Ammon's horn (tissue), 1 donor: ENCODE measurements around the gene PRKACA.

Experiments used
- DNase-seq: peaks from one replicate; pipeline ENCODE4 v3.0.0-alpha.2; 2016; ENCODE audit warnings: low spot score

PRKACA gene

DNA sequence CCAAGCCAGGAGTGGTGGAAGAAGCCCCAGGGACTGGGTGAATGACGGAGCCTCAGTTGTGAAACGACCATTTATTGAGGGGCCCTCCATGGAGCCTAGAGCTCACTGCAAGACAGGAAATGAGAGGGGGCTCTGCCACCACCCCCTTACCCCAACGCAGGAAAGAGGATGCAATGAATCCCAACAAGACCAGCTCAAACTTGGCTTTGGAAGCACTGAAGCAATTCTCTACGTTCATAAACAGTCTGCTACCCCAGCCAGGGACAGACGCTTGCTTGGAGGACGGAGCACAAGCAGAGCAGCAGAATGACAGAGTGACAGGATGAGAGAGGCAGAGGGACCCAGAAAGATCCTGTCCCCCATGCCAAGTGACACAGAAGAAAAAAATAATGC lies 1.0 kb downstream of the PRKACA start:
- no peak for DNase-seq

DNA sequence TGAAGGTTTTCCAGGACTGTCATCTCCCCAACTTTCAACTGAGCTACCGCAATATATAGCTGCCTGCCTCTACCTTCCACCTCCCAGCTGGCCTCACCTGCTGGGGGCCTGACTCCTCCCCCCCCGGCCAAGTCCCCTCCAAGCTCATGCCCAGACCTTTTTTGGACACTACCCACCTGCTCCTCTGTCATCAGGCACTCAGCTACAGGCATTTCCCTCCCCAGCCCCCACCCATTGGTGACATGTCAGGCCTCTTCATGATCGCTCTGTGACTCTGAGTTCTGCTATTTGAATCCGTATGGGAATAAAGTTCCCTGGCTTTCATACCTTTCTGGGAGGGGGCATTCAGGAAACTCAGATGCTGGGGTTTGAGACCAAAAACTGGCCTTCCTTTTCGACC lies 1.8 kb downstream of the PRKACA start:
- no peak for DNase-seq

DNA sequence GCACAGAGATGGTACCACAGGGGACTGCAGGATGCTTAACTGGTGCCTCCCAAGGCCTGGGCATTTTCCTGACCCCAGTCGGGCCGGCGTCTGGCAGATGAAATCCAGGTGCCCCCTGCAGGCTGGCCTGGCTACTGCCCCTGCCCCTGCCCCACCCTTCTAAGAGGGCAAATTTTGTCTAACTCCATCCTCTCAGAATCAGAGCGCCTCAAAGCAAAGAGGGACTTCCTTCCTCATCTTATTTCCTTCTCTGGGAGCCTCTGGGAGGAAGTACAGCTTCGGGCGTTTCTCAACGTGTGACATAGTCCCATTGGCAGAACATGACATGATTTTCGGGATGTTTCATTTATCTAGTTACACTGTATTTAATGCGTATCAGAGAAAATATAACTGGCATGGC lies 2.7 kb downstream of the PRKACA start:
- DNase-seq, result peak; percentile 57

DNA sequence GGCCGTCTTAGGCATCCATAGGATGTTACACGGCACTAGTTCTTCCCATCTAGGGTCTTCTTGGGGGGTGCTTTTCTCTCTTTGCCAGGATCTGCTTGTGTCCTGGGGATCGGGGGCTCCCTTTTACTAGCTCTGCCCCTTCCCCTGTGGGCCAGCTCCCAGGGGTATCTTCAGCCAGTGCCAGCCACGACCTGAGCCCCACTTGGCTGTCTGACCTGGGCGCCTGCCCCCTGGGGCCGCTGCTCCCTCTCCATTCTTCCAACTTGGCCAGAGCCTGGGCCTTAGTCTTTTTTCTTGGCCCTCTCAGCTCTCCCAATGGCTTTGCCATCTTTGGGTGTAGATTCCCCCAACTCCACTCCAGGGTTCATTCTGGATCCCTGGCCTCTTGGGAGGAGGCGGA lies 3.1 kb downstream of the PRKACA start:
- no peak for DNase-seq

DNA sequence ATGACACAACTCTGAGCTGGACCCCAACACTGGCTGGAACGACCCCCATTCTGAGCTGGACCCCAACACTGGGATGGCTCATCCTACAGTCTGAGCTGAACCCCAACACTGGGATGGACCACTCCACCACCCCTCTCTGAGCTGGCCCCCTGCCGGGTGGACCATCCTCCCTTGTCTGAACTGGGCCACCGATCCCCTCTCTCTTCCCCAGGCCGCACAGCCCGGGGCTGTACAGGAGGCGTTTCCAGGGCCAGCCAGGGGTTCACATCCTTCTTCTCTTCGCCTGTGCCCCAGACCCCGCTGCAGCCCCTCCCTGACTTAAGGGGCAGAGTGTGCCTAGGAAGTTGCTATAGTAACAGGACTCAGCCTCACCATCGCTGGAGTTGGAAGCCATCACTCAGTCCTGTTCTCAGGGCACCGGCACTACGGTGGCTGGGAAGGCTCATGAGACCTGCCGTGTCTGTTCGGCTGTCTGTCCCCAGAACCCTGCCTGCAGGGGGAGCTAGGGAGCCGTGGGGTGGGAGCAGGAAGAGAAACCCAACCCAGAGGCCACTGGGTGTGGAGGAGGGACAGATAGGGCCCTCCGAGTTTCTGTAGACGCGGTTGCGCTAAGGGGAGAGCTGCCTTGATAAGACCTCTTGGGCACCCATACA lies 3.7 kb downstream of the PRKACA start:
- no peak for DNase-seq

DNA sequence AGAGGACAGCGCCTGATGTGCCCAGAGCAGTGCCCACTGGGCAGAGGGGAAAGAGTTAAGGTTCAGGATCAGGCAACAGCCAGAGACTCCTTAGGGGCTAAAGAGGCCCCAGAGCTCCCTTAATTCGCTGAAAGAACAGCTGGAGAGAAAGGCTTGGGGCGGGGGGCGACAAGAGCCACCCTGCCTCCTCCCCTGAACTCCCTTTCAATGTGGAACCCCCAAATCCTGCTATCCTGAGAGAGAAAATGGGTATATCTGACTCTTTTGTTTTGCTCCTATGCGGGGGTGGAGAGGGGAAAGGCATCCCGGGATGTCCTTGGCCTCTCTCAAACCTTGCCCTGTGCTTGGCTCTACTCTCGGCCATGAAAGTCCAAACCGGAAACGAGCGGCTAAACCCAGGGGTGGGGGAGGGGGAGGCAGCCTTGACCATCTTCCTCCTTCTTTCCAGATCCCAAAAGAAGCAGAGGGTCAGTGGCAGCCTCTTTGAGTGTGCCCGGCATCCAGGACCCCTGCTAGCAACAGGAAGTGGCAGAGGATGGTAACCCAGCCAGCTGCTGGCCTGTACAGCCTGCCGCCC lies 4.7 kb downstream of the PRKACA start:
- no peak for DNase-seq

DNA sequence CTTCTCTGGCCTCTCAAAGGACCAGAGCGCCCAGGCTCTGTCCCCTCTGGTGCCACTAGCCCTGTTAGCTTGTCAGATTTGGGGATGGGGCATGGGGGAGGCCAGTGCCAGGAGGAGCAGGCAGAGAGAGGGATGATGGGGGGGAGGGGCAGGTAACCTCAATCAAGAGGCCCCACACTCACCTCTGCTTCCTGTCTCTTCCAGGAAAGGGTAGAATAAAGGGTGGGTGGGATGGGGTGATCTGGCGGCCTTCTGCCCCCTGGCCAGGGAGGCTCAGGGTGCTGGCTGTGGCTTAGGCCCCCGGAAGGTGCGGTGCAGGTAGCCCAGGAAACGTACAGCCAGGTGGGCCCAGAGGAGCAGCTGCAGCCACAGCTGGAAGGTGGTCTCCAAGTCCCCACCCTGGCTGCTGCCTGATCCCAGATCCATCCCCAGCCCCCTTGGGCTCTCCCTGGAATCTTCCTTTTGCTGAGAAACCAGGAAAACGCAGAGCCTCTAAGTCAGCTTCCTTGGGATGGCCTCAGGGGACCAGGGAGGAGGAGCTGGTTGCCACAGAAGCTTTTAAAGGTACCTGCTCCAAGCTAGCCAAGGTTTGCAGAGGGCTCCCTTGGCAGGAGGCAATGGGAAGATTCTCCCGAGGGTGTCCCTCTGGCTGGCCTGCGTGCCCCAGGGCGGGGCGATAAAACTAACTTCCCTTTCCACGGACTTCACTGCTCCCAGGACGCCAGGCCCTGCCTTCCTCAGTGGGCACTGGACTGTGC lies 5.3 kb downstream of the PRKACA start:
- DNase-seq, result no peak

DNA sequence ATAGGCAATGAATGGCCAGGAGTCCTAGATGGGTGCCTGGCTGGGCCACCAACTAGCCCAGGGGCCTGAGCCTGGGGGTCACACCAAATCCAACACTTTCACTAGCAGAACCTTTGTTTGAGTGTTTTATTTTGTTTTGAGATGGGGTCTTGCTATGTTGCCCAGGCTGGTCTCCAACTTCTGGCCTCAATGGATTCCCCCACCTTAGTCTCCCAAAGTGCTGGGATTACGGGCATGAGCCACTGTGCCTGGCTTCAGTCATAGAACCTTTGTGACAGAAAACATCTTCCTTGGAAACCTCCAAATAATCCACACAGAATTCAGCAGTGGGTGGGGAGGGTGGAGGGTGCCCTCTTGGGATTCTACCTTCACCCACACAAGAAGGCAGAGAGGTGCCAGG lies 6.1 kb downstream of the PRKACA start:
- DNase-seq, result no peak

DNA sequence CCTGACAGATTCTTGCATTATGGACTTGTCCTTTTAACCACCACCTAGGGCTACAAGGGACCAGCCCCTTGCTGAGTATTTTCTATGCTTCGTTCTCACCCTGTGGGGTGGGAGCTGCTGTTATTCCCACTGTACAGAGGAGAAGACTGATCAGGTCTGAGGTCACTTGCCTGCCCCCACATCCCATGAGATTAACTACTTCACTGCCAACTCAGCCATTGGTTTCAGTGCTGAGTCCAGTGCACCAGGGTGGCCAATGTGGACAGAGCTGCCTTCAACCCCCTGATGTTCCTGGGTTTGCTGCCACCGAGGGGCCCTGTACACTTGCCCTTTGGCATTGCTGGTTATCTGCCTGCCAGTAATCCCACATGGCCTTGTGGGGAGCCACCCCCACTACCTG lies 6.9 kb downstream of the PRKACA start:
- DNase-seq, result no peak

DNA sequence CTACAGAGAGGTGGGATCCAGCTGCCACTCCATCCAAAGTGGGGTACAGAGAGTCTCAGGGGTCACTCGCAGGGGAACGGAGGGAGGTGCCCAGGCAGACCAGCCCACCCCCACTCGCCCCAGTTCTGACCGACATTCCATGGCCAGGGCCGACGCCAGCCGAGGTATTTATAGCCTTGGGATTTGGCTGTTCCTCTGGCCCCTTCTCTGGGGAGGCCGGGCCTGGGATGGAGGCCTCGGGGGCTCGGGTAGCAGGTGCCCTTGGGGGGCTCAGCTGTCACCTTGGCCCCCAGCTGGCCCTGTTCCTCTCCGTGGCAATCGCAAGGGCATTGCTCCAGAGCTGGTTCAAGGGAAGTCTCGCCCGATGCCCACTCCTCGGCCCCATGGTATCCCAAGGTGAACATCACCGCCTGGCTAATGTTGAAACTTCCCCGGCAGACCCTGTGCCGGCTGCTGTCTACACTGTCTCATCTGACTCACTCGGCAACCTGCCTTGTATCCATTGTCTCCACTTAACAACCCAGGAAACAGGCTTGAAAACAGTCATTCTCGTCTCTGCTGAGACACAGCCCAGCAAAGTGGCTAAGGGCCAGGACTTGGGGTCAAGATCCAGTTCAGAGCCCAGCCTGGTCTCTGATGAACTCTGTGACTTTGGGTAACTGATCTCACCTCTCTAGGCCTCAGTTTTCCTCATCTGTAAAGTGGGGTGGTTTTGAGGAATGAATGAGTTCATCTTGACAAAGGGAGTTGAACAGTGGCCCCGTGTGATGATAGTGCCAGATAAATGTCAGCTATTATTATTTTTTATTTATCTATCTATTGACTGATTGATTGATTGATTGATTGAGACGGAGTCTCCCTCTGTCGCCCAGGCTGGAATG lies 9.7 kb downstream of the PRKACA start:
- DNase-seq, result no peak

DNA sequence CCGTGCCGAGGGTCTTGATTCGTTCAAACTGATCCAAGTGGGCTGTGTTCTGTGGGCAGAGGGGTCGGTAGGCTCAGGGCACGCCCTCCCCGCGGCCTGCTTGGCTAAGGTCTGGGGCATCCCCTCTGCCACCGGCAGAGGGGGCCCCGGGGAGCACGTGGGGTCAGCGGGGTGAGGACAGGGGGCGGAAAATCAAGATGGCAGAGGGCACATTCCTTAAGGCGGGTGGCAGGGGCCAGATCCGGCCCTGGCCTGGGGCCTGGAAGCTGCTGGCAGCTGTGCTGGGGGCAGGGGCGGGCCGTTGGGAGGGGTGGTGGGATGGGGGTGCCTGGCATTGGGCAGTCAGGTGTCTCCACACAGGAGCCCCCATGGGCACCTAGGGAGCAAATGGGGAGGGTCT lies 10.7 kb downstream of the PRKACA start:
- DNase-seq, result no peak

DNA sequence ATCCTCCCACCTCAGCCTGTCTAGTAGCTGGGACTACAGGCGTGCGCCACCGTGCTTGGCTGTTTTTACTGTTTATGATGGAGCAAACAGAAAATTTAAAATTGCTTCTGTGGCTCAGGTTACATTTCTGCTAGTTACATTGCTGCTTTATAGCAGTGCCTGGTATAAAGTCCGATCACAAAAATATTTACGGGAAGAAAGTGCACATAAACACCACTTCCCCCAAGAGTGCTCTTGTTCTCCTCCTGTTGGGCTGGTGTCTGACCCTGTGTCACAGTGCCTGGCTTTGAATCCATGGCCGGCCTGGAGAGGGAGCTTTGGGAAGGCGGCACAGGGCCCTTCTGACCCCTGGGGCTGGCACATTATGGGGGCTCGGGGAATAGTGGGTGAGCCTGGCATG lies 11.9 kb downstream of the PRKACA start:
- DNase-seq, result no peak

DNA sequence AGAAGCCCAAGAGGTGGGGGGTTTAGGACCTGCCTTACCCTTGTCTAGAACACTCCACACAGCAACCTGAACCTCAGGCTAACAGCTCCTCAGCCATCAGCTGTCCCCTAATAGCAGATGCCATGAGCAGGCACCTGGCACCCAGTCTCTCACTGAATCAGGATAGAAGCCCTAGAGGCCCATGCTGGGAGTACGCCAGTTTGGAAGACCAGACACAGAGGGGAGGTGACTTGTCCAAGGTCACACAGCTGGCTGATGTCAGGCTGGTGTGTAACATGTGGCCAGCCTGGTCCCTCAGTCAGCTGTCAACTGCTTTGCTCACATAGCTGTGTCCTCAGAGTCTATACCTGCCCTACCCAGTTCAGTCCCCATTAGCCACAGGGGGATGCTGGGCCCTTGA lies 14.3 kb downstream of the PRKACA start:
- DNase-seq, result no peak

DNA sequence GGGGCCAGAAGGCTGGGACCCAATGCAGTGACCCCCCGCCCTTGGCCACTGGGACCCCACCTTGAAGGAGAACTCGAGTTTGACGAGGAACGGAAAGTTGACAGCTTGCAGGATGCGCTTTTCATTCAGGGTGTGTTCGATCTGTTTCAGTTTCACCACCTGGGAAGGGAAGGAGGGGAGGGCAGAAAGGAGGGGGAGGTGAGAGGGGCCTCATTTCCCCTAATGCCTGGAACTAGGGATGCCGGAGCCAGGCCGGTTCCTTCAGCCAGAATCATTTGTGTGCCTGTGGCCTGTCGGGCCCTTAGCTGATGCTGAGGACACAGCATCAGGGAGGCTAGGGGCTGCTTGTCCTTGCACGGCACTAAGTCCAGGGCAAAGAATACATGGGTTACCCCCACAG lies 14.8 kb downstream of the PRKACA start:
- DNase-seq, result no peak

DNA sequence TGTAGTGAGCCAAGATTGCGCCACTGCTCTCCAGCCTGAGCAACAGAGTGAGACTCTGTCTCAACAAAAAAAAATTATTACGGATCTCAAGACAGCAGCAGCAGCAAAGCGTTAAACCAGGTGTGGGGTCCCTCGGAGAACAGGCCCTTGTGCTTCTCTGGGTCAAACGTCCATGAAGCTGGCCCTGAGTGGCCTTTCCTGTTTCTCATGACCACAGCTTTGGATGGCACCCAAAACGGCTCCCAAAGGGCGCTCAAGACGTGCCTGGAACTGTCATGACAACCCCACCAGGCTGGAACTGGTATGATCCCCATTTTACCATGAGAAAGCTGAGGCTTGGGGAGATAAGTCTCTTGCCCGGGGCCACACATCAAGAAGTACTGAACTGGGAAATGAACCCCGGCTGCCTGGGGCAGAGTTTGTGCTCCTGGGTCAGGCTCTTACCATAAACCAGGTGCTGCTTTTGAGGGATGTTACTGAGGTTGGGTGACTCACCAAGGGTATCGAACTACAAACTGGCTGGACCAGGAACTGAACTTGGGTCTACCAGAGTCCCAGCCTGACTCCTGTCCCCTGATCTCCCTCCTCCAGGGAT lies 15.4 kb downstream of the PRKACA start:
- no peak for DNase-seq

DNA sequence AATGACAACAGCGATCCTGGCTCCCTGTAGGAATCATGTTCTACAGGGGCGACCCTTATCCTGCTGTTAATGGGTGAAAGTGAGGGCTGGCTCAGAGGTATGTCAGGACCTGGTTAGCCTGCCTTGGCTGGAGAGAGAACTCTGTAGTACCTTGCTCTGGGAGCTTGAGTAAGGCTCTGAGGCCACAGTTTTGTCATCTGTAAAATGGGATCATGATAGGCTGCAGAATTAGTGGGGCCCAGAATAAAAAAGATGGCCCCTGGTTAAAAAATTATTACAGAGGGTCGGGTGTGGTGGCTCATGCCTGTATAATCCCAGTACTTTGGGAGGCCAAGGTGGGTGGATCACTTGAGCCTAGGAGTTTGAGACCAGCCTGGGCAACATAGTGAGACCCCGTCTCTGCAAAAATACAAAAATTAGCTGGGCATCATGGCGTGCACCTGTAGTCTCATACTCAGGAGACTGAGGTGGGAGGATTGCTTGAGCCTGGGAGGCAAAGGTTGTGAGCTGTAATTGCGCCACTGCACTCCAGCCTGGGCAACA lies 16.5 kb downstream of the PRKACA start:
- DNase-seq, result no peak

DNA sequence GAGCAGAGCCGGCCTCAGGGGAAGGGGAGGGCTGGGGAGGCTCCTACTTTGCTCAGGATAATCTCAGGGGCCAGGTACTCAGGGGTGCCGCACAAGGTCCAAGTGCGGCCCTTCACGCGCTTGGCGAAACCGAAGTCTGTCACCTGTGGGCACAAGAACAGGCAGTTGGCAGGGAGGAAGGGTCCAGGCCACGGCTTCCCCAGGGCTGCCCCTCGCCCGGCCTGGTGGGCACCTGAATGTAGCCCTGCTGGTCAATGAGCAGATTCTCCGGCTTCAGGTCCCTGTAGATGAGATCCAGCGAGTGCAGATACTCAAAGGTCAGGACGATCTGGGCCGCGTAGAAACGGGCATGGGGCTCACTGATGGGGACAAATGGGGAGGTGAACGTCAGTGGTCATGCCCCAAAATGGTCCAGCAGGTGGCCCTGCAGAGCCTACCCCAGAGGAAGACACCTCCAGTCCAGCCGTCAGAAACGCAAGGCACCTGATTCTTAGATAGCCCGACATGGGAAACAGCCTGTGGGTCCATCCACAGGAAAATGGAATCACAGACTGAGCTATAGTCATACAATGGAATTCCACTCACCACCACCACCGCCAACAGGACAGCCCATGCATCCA lies 19.9 kb downstream of the PRKACA start:
- DNase-seq, result no peak

DNA sequence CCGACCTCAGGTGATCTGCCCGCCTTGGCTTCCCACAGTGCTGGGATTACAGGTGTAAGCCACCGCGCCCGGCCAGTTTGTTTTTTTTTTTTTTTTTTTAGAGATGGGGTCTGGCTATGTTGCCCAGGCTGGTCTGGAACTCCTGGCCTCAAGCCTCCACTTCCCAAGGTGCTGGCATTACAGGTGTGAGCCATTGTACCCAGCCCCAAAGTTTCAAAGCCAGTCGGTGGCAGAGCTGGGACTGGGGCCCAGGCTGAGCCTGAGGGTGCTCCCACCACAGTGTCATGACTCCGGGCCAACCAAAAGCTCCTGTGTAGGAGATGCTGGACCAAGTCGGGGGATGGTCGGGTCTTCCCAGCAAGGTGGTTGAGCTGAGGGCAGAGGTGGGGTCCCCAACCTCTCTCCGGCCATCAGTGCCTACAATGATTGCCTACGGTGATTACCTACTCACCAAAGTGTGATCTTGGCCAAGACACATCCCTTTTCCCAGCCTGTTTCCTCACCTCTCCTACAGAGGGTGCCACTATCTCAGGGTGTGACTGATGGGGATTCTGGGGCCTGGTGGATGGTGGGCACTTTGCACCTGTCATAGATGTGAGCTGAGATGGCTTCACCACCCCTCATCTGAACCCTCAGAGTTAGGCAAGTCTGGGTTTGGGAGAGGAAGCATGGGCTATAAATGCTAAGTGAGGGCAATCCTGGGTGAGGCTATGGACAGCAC lies 21.1 kb downstream of the PRKACA start:
- DNase-seq, result no peak

DNA sequence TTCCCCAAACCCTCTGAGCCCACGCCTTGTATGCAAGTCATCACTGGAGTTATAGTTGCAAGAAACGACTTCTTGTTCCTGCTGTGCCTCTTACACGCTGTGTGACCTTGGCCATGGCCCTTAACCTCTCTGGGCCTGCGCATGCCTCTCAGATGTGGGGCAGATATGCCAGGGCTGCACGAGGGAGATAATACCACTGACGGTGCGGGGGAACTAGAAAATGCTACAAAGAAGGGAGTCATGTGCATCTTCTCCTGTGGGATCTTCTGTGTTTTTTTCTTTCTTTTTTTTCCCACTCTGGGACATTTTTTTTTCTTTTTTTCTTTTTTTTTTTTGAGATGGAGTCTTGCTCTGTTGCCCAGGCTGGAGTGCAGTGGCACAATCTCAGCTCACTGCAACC lies 22.7 kb downstream of the PRKACA start:
- no peak for DNase-seq

DNA sequence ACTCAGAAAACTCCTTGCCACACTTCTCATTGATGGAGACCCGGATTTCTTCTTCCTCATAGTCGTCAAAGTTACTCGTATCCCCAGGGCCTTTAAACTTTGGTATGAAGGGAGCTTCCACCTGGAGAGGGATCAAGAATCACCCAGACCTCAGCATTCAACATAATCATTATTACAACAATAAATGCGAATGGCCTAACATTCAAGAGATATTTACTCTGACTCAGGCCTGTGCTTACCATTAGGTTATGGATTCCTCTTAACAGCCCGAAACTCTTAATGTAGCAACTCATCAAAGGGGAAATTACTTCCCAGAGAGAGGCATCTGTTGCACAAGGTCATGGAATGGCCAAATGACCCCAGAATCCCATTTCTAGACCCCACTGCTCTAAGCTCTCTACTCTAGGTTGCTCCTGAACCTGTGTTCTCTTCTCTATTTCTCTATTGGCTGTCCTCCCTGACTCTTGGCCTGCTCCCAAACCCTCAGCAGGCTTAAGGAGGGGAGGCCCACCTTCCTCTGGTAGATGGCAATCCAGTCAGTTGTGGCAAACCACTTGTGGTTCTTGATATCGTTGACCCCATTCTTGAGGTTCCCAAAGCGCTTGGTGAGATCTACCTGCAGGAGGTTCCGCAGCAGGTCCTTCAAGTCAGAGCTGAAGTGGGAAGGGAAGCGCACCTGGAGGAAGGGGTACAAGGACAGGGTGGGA lies 24.3 kb downstream of the PRKACA start:
- no peak for DNase-seq
